AG09319 (cell line): ENCODE data around the gene ZC3H18.

Experiments
- DNase-seq: peaks from one replicate; pipeline ENCODE4 v3.0.0-alpha.2; 2010; ENCODE audit warnings: low read depth; ENCODE audit errors: extremely low read depth
- CTCF ChIP-seq: IDR thresholded peaks from 2 replicates; pipeline ENCODE4 v1.5.1; 2011; ENCODE audit warnings: low read depth, mild to moderate bottlenecking, inconsistent platforms, low read length, moderate library complexity

Gene ZC3H18

GRCh38 chr16:88593910-88594309 is 23.7 kb downstream of the ZC3H18 start:
- TF ChIP-seq CTCF = no peak
- DNase-seq = no peak

- no peak for TF ChIP-seq CTCF
- no peak for DNase-seq
These were observed 24.9 kb downstream of the ZC3H18 start for GRCh38 chr16:88595101-88595500.

GRCh38 chr16:88595921-88596320 is 25.7 kb downstream of the ZC3H18 start:
- DNase-seq = no peak
- TF ChIP-seq CTCF = no peak

GRCh38 chr16:88596483-88596882 is 26.3 kb downstream of the ZC3H18 start:
- no peak for DNase-seq
- TF ChIP-seq CTCF = no peak

- no peak for DNase-seq
- TF ChIP-seq CTCF = no peak
These were observed 27.8 kb downstream of the ZC3H18 start for GRCh38 chr16:88597856-88598491.

- DNase-seq = no peak
- no peak for TF ChIP-seq CTCF
These were observed 29.0 kb downstream of the ZC3H18 start for GRCh38 chr16:88599092-88599733.

- DNase-seq = no peak
- TF ChIP-seq CTCF = no peak
These were observed 29.8 kb downstream of the ZC3H18 start for GRCh38 chr16:88599825-88600538.
